ENCODE data around the gene CNTROB. TPM values are rescaled to one million over a fixed set of nuclear protein-coding genes. Genes with fewer than 3 reads are reported as not detected.

The CNTROB gene
- total RNA-seq, 4 donors from 2014 or later: 3.6 to 14.3 (median 7.2) TPM

DNA sequence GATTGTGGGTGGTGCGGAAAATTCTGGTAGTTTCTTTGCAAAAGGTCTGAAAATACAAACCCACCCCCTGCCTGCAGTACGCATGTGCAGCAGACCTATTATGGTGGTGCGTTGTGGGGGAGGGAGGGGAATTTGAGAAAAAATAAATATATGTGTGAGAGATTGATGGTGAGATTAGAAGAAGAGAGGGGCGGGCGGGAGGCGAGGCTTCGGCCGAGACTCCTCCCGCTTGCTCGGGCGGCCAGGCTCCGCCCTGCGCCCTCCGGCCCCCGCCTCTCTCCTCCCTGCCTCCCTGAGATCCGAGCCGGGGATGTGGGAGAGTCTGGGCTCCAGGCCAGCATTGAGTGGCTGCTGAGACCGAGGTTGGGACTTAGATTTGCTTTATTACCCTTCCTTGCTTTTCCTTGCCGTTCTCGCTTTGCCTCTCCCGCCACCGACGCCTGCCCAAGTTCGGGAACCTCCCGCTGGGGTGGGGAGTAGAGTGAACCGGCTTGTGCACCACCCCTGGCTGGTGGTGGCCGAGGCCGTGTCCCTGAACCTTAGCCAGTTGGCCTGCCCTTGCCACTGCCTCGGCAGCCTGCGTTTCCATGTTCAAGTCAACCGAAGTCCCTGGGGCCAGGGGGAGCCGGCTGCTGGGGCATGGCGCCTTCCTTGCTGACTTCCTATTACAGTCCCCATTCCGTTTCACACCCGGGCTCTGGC, 44.4 kb upstream of the CNTROB start:
- H3K4me1 ChIP-seq: peaks cover 41 to 47% of the 10 kb centered on the region in 2 donors
- intact Hi-C loops (cut with DNase I; ENCODE audit: low total_unique reads) (loop anchor here (2.0 to 10.0 kb wide), 4 partner anchors 31 to 167 kb away; partner anchors contain the start of genes CNTROB, KDM6B and NAA38), in situ Hi-C loops (cut with MboI; ENCODE audit: low sequenced_read_pairs in 4 of 4) (loop anchor here in 1 of 4 donors (25.0 kb wide), 1 partner anchor 150 kb away; no protein-coding TSS in a partner anchor)

DNA sequence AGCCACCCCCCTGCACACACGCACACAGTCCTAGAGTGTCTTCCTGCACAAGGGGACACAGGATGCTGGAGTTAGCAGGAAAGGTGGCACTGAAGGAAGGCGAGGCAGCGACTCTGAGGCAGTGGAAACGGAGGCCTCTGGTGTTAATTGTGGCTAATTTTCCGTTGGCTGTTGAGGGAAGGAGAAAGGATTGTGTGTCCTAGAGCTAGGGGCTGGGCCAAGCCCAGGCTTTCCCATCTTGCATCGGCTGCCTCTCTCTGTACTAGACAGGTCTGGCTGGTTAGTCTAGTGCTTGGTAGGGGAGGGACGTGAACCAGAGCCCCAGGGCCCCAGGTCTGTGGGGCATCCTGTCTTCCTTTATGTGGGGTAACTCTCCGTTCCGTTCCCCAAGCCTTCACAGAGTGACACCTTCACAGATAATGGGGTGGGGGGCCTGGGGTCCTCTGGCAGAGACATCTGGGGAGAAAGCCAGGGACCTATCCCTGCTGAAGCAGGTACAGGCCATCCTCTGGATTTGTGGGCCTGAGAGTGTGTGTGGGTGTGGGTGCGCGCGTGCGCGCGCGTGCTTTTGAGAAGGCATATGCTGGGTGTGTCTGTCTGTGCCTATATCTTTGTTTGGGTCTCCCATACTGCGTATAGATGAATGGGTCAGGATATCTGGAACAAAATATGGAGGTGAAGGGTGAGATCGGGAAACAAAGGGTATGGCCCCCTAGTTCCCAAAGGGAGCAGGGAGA, 43.7 kb upstream of the CNTROB start, which contains the start of gene CHD3:
CHD3 (plus strand) TSS at position 606 of the 737 bp plus-strand sequence. CDS start 212 bp downstream, outside the sequence.
- intact Hi-C loops (cut with DNase I; ENCODE audit: low total_unique reads) (loop anchor here (2.0 to 10.0 kb wide), 2 partner anchors 54 to 166 kb away; partner anchors contain the start of gene KDM6B), in situ Hi-C loops (cut with MboI; ENCODE audit: low sequenced_read_pairs in 4 of 4) (loop anchor here in 1 of 4 donors (25.0 kb wide), 1 partner anchor 151 kb away; no protein-coding TSS in a partner anchor)

More for the DNA sequence above, 44.4 kb upstream of the CNTROB start:
- Histone ChIP-seq H3K27me3 (peaks cover 24 to 27% (median 25%) of the 10 kb centered on the region in 3 donors), H3K36me3 (no peaks in the 10 kb centered on the region), H3K9me3 (no peaks in the 10 kb centered on the region), H3K4me3 (peak overlapping the region; percentile 64 to 74 (median 68)), H3K27ac (peak overlapping the region; percentile 77 to 89 (median 81))
- TF ChIP-seq, protein P1, sequence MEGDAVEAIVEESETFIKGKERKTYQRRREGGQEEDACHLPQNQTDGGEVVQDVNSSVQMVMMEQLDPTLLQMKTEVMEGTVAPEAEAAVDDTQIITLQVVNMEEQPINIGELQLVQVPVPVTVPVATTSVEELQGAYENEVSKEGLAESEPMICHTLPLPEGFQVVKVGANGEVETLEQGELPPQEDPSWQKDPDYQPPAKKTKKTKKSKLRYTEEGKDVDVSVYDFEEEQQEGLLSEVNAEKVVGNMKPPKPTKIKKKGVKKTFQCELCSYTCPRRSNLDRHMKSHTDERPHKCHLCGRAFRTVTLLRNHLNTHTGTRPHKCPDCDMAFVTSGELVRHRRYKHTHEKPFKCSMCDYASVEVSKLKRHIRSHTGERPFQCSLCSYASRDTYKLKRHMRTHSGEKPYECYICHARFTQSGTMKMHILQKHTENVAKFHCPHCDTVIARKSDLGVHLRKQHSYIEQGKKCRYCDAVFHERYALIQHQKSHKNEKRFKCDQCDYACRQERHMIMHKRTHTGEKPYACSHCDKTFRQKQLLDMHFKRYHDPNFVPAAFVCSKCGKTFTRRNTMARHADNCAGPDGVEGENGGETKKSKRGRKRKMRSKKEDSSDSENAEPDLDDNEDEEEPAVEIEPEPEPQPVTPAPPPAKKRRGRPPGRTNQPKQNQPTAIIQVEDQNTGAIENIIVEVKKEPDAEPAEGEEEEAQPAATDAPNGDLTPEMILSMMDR (IDR thresholded peaks at IDR 0.05 in 4 of 5, conservative IDR thresholded peaks at IDR 0.05 in 1 of 5): peak in 1 of 5 experiments; percentile 5
- TF ChIP-seq POLR2A (IDR thresholded peaks at IDR 0.05): peak in 1 of 2 donors; percentile 55
- ATAC-seq (peak; percentile 61 to 72), DNase-seq (peak; percentile 65 to 80)

DNA sequence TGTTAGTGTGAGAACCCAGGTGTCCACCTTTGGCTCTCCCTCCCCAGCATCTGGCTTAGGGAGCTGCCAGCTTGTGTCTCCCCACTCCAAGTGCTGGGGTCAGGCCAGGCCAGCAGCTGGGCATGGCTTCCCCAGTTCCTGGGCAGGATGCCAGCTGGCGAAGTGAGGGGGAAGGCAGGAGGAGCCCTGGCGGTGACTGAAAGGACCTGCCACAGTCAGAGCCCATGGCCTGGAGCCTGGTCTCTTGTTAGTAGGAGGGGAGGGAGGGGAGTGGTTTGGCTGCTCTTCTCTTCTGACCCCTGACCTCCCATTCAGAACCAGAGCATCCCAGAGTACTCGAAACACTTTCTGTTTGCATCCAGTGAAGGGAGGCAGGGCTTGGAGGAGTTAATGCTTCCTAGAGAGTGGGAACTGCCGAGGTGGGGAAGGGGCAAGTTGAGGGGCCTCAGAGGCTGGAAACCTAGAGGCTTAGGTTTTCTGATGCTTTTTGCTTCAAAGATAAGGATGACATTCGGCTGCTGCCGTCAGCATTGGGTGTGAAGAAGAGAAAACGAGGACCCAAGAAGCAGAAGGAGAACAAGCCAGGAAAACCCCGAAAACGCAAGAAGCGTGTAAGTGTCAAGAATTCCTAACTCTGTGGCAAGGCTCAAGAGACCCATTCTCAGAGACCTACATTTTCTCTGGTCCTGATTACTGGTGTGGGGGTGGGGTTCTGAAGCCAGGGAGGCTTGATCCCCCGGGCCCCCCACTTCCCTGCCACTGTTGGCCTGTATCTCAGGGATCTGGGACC, 42.6 kb upstream of the CNTROB start:
- intact Hi-C loops (cut with DNase I; ENCODE audit: low total_unique reads): loop anchor here (2.0 to 10.0 kb wide), 2 partner anchors 55 to 165 kb away; partner anchors contain the start of gene KDM6B
- DNase-seq (peak; percentile 91 to 97), ATAC-seq (peak; percentile 77 to 83)
- Histone ChIP-seq H3K27ac (peak overlapping the region; percentile 77 to 89 (median 81)), H3K27me3 (peaks cover 15 to 17% (median 16%) of the 10 kb centered on the region in 3 donors), H3K4me1 (peaks cover 41 to 47% of the 10 kb centered on the region in 2 donors), H3K9me3 (no peaks in the 10 kb centered on the region), H3K36me3 (no peaks in the 10 kb centered on the region), H3K4me3 (peak overlapping the region in 2 of 4 donors; percentile 2 to 14)
- in situ Hi-C loops (cut with MboI; ENCODE audit: low sequenced_read_pairs in 4 of 4): loop anchor here in 1 of 4 donors (25.0 kb wide), 1 partner anchor 152 kb away; no protein-coding TSS in a partner anchor
- no peak for TF ChIP-seq POLR2A (IDR thresholded peaks at IDR 0.05)
- TF ChIP-seq, protein P1 (IDR thresholded peaks at IDR 0.05 in 4 of 5, conservative IDR thresholded peaks at IDR 0.05 in 1 of 5): peak; percentile 49 to 58 (median 55)

More for the DNA sequence above, 43.7 kb upstream of the CNTROB start, which contains the start of gene CHD3:
- Histone ChIP-seq H3K36me3 (no peaks in the 10 kb centered on the region), H3K4me3 (peak within 1 kb of the TSS; percentile 64 to 74 (median 68)), H3K4me1 (peaks cover 41 to 47% of the 10 kb centered on the region in 2 donors), H3K27ac (peak within 1 kb of the TSS; percentile 77 to 89 (median 81)), H3K9me3 (no peaks in the 10 kb centered on the region), H3K27me3 (peaks cover 22 to 24% (median 23%) of the 10 kb centered on the region in 3 donors)
- peak; percentile 19 to 21 for ATAC-seq
- DNase-seq: no peak
- TF ChIP-seq POLR2A (IDR thresholded peaks at IDR 0.05): peak in 1 of 2 donors; percentile 11
- TF ChIP-seq, protein P1 (IDR thresholded peaks at IDR 0.05 in 4 of 5, conservative IDR thresholded peaks at IDR 0.05 in 1 of 5): no peak
